Left colon (tissue), 2 donors: ENCODE results near the gene TMEM43. TPM values are rescaled to one million over a fixed set of nuclear protein-coding genes. Genes with fewer than 3 reads are reported as not detected.

ENCODE experiments used
- ATAC-seq: fragments of 200-7000 bp; cut with Tn5 transposase; one replicate; pipeline ENCODE4 v1.9.1; 2020; ENCODE audit warnings: mild to moderate bottlenecking, moderate library complexity
- DNase-seq, 2 donors: peaks; one replicate each; pipeline ENCODE4 v3.0.0-alpha.2; 2020
- intact Hi-C, 2 donors: fragments of 100-400 bp; cut with DNase I in 1 of 2; cut with micrococcal nuclease in 1 of 2; formaldehyde crosslinking; loops; one replicate each; pipeline versions ENCODE4 v1.11.2 to v1.14.0; 2022; cut with DNase I, micrococcal nuclease
- total RNA-seq, 2 donors: library from RNA; stranded (reverse); fragmentation: NEBNext Ultra II Directional; extraction: Animal tissue kit (Norgen Biotek cat#: 25700); gene quantifications; one replicate each; pipeline ENCODE4 v1.2.1, GENCODE V29; 2021
- donor health status: DM: no; HTN: no; CAD: no.
- donor health status: DM: yes; HTN: yes; CAD: no.

The TMEM43 gene
- total RNA-seq, 2 donors from 2014 or later: 25.3 to 29.2 TPM

DNA sequence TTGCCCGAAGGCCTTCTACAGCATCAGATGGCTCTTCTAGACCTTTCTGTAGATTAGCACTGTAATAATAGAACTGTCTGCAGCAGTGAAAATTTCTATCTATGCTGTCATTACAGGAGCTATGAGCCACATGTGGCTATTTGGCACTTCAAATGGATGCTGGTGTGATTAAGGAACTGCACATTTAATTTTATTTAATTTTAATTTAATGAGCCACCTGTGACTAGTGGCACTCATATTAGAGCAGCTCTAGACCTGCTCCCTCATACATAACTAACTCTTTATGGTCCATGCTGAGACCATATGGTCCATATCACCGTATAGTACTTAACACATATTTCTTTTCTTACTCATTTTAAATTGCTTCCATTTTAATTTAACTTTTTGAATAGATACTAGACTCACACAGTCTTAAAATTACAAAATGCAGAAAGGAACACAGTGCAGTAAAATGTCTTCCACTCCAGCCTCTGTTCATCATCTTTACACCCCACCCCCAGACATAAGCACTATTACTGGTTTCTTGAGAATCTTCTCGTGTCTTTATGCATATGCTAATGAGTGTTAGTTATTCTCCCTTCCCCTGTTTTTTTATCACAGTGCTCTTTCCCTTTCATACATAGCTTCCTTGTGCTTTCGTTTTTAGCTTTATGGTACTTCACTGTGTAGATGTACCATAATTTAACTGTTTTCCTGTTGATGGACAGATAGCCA lies 63.3 kb downstream of the TMEM43 start:
- intact Hi-C loops: no loop called here
- ATAC-seq (no peak), DNase-seq (no peak)

Other genes starting within 250 kb of the TMEM43 start
- not detected for gene WNT7A, start 245.0 kb upstream of the TMEM43 start, total RNA-seq
- 10 to 100 TPM; 17.6 to 18.9 TPM for gene CHCHD4, start 182 bp upstream of the TMEM43 start, total RNA-seq
- gene XPC, start 53.5 kb downstream of the TMEM43 start, total RNA-seq: 10 to 100 TPM; 19.7 to 22.4 TPM
- gene LSM3, start 53.8 kb downstream of the TMEM43 start, total RNA-seq: 1 to 10 TPM; 9.1 to 9.9 TPM